Measurements from ENCODE around the gene FCRL4. TPM values are rescaled to one million over a fixed set of nuclear protein-coding genes. Genes with fewer than 3 reads are reported as not detected.

FCRL4 gene
- not detected for total RNA-seq
- polyA plus RNA-seq = not detected
- long read RNA-seq, donor 1 = 0 reads
- long read RNA-seq, donor 2 = 0 reads
- long read RNA-seq, donor 3 = 0 reads

DNA sequence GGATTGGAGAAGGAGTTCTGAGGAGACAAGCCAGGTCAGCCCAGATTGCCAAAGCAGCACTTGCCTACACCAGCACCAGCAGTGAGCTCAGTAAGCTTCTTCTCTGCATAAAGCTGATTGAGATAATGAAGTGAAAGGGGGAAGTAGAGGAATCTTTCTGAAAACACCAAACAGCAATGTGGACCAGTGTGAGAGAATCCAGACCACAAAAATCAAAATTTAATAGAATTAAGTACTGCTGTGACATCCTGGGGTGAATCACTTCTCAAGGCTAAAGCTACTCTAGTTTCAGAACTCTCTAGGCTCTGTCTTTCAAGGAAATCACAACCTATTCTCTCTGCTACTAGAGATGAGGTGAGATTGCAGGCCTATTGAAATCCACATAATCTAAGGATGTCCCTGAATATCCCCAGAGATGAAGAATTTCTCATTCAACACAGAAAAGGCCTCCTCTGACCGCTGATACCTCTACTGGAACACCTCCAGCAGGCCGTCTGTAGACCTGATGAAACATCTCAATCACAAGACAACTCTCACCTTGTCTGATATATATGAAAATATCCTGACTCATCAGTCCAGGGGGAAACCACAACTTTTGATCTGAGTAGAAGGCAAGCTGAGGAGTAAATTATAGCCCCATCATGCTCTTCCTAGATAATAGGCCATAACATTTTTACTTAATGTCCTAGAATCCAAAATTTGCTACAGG is at the start of gene FCRL4:
TSS of gene FCRL4 (minus strand) at position 127 of the 709 bp plus-strand sequence. CDS start 141 bp downstream, outside the sequence.
- TF ChIP-seq, protein P1, sequence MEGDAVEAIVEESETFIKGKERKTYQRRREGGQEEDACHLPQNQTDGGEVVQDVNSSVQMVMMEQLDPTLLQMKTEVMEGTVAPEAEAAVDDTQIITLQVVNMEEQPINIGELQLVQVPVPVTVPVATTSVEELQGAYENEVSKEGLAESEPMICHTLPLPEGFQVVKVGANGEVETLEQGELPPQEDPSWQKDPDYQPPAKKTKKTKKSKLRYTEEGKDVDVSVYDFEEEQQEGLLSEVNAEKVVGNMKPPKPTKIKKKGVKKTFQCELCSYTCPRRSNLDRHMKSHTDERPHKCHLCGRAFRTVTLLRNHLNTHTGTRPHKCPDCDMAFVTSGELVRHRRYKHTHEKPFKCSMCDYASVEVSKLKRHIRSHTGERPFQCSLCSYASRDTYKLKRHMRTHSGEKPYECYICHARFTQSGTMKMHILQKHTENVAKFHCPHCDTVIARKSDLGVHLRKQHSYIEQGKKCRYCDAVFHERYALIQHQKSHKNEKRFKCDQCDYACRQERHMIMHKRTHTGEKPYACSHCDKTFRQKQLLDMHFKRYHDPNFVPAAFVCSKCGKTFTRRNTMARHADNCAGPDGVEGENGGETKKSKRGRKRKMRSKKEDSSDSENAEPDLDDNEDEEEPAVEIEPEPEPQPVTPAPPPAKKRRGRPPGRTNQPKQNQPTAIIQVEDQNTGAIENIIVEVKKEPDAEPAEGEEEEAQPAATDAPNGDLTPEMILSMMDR (IDR thresholded peaks at IDR 0.05) = no peak
- no peak for TF ChIP-seq POLR2A (IDR thresholded peaks at IDR 0.05)
- H3K36me3 ChIP-seq = no peaks in the 10 kb centered on the region
- H3K9me3 ChIP-seq = no peaks in the 10 kb centered on the region
- WGBS, 4 donors = 74 to 90% (median 79%) methylated on average over 2 of the region's 2 CpGs
- H3K4me3 ChIP-seq = no peak within 1 kb of the TSS
- H3K27me3 ChIP-seq = peaks cover 0 to 23% (median 0%) of the 10 kb centered on the region in 9 donors
- intact Hi-C loops (cut with DNase I) = no loop called here
- H3K4me1 ChIP-seq = no peaks in the 10 kb centered on the region
- no peak for ATAC-seq
- DNase-seq = no peak
- no peak within 1 kb of the TSS for H3K27ac ChIP-seq

DNA sequence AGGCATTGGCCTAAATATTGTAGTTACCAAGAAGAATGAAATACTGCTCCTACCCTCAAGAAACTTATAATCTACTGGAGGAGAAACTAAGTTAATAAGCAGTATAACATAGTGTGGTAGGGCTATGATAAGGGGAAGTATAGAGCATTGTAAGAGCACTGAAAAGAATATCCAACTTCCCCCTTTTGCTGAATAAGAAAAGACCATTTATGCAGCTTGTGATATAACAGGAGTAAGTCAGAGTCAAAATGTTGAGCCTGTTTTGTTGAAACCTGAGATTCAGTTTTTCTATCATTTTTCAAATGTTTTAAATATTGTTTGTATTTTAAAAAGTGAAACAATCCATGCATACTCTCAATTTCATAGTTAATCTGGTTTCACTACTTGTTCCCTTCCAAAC is 48.3 kb upstream of the FCRL4 start:
- Histone ChIP-seq H3K9me3 (no peaks in the 10 kb centered on the region), H3K27ac (no peak overlapping the region), H3K27me3 (peaks cover 0 to 21% (median 0%) of the 10 kb centered on the region in 9 donors), H3K4me3 (no peak overlapping the region), H3K36me3 (no peaks in the 10 kb centered on the region), H3K4me1 (no peaks in the 10 kb centered on the region)
- TF ChIP-seq POLR2A (IDR thresholded peaks at IDR 0.05) = no peak
- TF ChIP-seq, protein P1 (IDR thresholded peaks at IDR 0.05) = no peak
- ATAC-seq (no peak), DNase-seq (no peak)
- intact Hi-C loops (cut with DNase I) = no loop called here

DNA sequence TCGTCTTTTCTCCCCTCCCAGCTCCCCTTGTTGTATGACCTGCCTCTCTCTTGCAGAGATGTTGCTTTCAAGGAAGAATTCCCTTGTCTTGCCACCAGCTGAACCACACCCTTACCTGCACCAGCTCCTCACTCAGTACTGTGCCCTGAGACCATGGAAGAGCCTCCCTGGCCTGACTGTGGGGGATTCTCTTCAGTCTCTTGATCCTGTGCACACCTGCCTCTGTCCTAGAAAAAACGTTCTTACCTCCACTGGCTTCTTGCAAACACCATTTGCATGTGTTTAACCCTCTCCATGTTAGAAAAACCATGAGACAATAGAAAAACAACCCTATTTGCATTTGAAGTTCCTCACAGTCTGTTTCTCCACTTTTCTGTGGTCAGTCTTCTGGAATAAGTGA is 43.3 kb upstream of the FCRL4 start:
- Histone ChIP-seq H3K4me3 (no peak overlapping the region), H3K27ac (no peak overlapping the region), H3K9me3 (no peaks in the 10 kb centered on the region), H3K27me3 (peaks cover 0 to 13% (median 0%) of the 10 kb centered on the region in 9 donors), H3K36me3 (no peaks in the 10 kb centered on the region), H3K4me1 (no peaks in the 10 kb centered on the region)
- DNase-seq (no peak), ATAC-seq (no peak)
- intact Hi-C loops (cut with DNase I) = no loop called here
- WGBS, 4 donors = 22 to 29% (median 24%) methylated on average over 2 of the region's 2 CpGs
- no peak for TF ChIP-seq POLR2A (IDR thresholded peaks at IDR 0.05)
- TF ChIP-seq, protein P1 (IDR thresholded peaks at IDR 0.05) = no peak

DNA sequence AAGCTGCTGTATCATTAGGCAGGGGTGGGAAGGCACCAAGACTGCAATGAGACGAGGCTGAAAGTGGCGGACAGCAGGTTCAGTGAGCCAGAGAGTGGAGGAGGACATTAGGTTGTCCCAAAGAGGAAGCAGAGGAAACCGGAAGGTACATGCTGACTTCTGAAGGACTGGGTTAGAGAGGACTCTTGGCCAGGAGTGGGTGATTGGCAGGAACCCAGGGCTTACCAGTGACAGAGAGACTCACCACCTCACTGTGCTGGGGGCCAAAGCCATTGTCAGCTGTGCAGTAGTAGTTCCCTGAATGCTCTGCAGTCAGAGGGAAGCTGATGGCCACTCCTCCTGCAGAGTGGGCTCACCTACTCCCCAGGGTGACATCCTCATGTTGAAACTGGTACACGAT is 41.9 kb upstream of the FCRL4 start:
- intact Hi-C loops (cut with DNase I) = no loop called here
- H3K36me3 ChIP-seq = no peaks in the 10 kb centered on the region
- 45 to 52% (median 47%) methylated on average over 4 of the region's 4 CpGs for WGBS, 4 donors
- no peaks in the 10 kb centered on the region for H3K9me3 ChIP-seq
- no peaks in the 10 kb centered on the region for H3K4me1 ChIP-seq
- H3K4me3 ChIP-seq = no peak overlapping the region
- peaks cover 0 to 8% (median 0%) of the 10 kb centered on the region in 9 donors for H3K27me3 ChIP-seq
- TF ChIP-seq, protein P1 (IDR thresholded peaks at IDR 0.05) = no peak
- TF ChIP-seq POLR2A (IDR thresholded peaks at IDR 0.05) = no peak
- ATAC-seq (no peak), DNase-seq (no peak)
- H3K27ac ChIP-seq = no peak overlapping the region

Data from heart left ventricle (tissue), 16 donors.